Medulla oblongata (tissue), 1 donor: ENCODE measurements around the gene KIF4B.

Experiments used
- DNase-seq: peaks from one replicate; pipeline ENCODE4 v3.0.0-alpha.2; 2015; ENCODE audit errors: extremely low spot score

The KIF4B gene

DNA sequence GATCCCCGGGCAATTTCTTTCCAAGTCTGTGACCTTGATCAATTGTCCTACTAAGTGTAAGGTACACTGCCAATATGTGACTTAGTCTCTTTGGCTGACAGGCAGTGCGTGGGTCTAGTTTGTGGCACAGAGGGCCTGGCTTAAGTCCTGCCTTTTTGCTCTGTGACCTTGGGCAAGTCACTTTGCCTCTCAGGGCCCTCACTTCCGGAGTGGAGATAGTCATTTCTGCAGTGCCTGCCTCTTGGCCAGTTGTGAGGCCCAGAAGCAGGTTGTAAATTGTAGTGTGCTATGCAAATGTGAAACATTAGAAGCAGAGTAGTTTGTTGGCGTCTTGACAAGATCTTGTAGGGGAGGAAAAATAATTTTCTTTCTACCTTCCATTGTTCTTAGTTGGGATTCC is 39.0 kb downstream of the KIF4B start:
- DNase-seq = no peak

DNA sequence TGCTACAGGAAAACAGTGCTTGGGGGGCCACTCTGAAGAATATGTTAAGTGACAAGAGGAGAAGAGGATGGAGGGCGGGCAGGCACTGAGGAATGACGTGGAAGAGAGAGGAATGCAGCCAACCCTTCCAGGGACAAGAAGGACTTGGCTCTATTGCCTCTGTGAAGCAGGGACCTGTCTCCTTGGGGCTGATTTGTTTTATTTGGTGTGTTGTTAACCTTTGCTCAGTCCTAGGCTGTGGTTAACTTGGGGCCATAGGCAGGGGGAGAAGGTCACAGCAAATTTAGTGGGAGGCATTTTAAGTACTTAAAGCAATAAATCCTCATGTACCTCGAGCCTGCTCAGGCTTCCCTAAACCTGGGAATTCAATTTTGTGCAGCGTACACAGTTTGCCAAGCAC is 39.9 kb downstream of the KIF4B start:
- DNase-seq = no peak

GRCh38 chr5:155056644-155057269 is 43.2 kb downstream of the KIF4B start:
- DNase-seq = no peak

DNA sequence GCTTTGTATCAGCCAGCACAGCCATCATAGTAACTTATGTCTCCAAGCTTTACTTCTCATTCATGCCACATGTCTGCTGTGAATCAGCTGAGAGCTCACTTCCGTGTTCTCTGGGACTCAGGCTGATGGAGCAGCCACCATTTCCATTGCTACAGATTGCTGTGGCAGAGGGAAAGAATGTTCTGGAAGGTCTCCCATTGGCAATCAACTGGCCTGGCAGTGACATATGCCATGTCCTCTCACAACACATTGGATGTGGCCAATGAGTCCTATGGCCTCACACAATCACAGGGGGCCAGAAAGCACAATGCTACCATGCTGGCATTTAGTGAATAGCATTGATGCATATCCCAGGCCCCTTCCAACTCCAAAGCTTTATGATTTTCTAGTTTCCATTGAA is 44.1 kb downstream of the KIF4B start:
- DNase-seq = no peak

DNA sequence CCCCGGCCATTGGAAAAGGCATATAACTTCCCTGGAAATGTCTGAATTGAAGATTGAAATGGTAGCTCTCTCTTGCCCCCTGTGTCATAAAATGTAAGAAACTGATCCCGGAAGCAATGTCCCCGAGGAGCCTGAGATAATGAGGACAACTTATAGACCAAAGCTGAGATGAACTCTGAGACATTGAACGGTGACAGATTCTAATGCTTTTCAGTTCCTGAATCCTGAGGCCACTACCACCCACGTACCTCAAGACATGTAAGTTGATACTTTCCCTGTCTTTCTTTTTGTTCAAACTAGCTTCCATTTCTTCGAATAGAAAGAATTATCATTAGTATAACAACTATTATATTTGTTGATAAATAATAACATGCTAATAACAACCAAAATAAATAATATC is 51.0 kb downstream of the KIF4B start:
- DNase-seq = no peak

DNA sequence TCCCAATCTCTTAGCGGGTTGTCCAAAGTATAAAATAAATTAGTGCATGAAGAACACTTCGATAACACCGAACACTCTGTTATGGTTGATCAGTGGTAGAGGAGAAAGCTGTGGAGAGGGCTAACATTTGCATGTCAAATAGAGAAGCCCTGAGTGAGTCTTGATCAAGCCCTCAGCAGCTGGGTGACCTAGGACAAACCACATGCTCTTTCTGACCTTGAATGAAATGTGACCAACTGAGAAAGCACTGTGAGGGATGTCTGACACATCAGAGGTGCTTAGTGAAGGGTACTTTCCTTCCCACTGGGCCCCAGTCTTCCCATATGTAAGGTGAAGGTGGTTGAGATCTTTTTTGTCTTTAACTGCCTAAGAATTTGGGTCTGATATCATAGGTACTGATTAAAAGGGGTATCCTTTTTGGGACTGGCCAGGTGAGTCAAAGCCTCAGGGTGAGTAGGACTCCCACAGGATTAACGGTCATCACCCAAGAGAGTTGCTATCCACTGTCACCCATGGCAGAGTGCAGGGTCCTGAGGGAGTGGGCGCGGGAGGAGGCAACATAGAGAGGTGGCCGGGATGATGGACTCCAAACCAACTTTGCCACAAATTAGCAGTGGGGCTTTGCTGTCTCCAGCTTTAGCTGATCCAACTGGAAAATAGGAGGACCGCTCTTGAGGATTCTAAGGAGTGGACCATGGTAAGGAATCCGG is 53.5 kb downstream of the KIF4B start:
- DNase-seq = no peak
